SK-N-SH treated with all-trans-retinoic acid at 6 μM for 48 hours (cell line): ENCODE results near the gene FAM120AOS.

ENCODE experiments used
- ATAC-seq: fragments of 200-7000 bp; cut with Tn5 transposase; 3 replicates; pipeline ENCODE4 v1.9.1; 2020; ENCODE audit warnings: mild to moderate bottlenecking, moderate library complexity
- CREB5 ChIP-seq: fragments of 250-450 bp; sonication (Bioruptor Pico); IDR thresholded peaks from 2 replicates; pipeline ENCODE4 v1.5.1; 2020; ENCODE audit warnings: low read depth, mild to moderate bottlenecking, moderate library complexity
- CSDC2 ChIP-seq: fragments of 250-450 bp; sonication (Bioruptor Pico); IDR thresholded peaks from 2 replicates; pipeline ENCODE4 v1.5.0; 2020; ENCODE audit warnings: mild to moderate bottlenecking, moderate library complexity
- CSRNP3 ChIP-seq: fragments of 250-450 bp; sonication (Bioruptor Pico); IDR thresholded peaks from 2 replicates; pipeline ENCODE4 v1.5.1; 2021; ENCODE audit warnings: mild to moderate bottlenecking, moderate library complexity
- ESRRG ChIP-seq: fragments of 250-450 bp; sonication (Bioruptor Pico); IDR thresholded peaks from 2 replicates; pipeline ENCODE4 v1.6.1; 2021; ENCODE audit warnings: mild to moderate bottlenecking
- GLIS3 ChIP-seq: fragments of 250-450 bp; sonication (Bioruptor Pico); IDR thresholded peaks from 2 replicates; pipeline ENCODE4 v1.5.0; 2020; ENCODE audit warnings: mild to moderate bottlenecking, moderate library complexity
- OSR1 ChIP-seq: fragments of 250-450 bp; sonication (Bioruptor Pico); IDR thresholded peaks from 2 replicates; pipeline ENCODE4 v1.8.0; 2022; ENCODE audit warnings: moderate library complexity, mild to moderate bottlenecking, inconsistent platforms
- PATZ1 ChIP-seq: fragments of 250-450 bp; sonication (Bioruptor Pico); IDR thresholded peaks from 2 replicates; pipeline ENCODE4 v1.8.0; 2020; ENCODE audit warnings: mild to moderate bottlenecking, moderate library complexity, borderline replicate concordance
- POU6F1 ChIP-seq: fragments of 250-450 bp; sonication (Bioruptor Pico); IDR thresholded peaks from 2 replicates; pipeline ENCODE4 v1.8.0; 2021; ENCODE audit warnings: low read depth, mild to moderate bottlenecking, moderate library complexity, borderline replicate concordance
- PPARA ChIP-seq: fragments of 250-450 bp; sonication (Bioruptor Pico); IDR thresholded peaks from 2 replicates; pipeline ENCODE4 v1.5.0; 2020; ENCODE audit warnings: mild to moderate bottlenecking, borderline replicate concordance
- RARB ChIP-seq: fragments of 250-450 bp; sonication (Bioruptor Pico); IDR thresholded peaks from 2 replicates; pipeline ENCODE4 v1.8.0; 2021; ENCODE audit warnings: mild to moderate bottlenecking, moderate library complexity
- SNAI2 ChIP-seq: fragments of 250-450 bp; sonication (Bioruptor Pico); IDR thresholded peaks from 2 replicates; pipeline ENCODE4 v1.5.0; 2020; ENCODE audit warnings: mild to moderate bottlenecking, moderate library complexity
- TCF4 ChIP-seq: fragments of 250-450 bp; sonication (Bioruptor Pico); IDR thresholded peaks from 2 replicates; pipeline ENCODE4 v1.8.0; 2021; ENCODE audit warnings: mild to moderate bottlenecking, moderate library complexity, borderline replicate concordance
- TOX ChIP-seq: fragments of 250-450 bp; sonication (Bioruptor Pico); IDR thresholded peaks from 2 replicates; pipeline ENCODE4 v1.8.0; 2021; ENCODE audit warnings: mild to moderate bottlenecking, moderate library complexity, borderline replicate concordance
- TSHZ2 ChIP-seq: fragments of 250-450 bp; sonication (Bioruptor Pico); IDR thresholded peaks from 2 replicates; pipeline ENCODE4 v1.5.0; 2020; ENCODE audit warnings: mild to moderate bottlenecking, moderate library complexity
- ZC3H10 ChIP-seq: fragments of 250-450 bp; sonication (Bioruptor Pico); IDR thresholded peaks from 2 replicates; pipeline ENCODE4 v1.5.1; 2021; ENCODE audit warnings: mild to moderate bottlenecking, moderate library complexity
- ZFP3 ChIP-seq: fragments of 250-450 bp; sonication (Bioruptor Pico); IDR thresholded peaks from 2 replicates; pipeline ENCODE4 v1.5.0; 2020; ENCODE audit warnings: mild to moderate bottlenecking, moderate library complexity
- ZFP30 ChIP-seq: fragments of 450-650 bp; formaldehyde crosslinking; IDR thresholded peaks from 2 replicates; pipeline ENCODE4 v1.5.0; 2022; ENCODE audit warnings: mild to moderate bottlenecking, moderate library complexity
- ZNF70 ChIP-seq: fragments of 450-650 bp; formaldehyde crosslinking; IDR thresholded peaks from 2 replicates; pipeline ENCODE4 v1.5.0; 2020; ENCODE audit warnings: mild to moderate bottlenecking, moderate library complexity
- ZNF8 ChIP-seq: fragments of 450-650 bp; formaldehyde crosslinking; IDR thresholded peaks from 2 replicates; pipeline ENCODE4 v1.5.0; 2020; ENCODE audit warnings: mild to moderate bottlenecking, moderate library complexity

Gene FAM120AOS

GRCh38 chr9:93447655-93448054, 5.7 kb downstream of the FAM120AOS start:
- ATAC-seq = no peak
- TF ChIP-seq TSHZ2 (CRISPR knock-in tag) (no peak), ZFP3 (CRISPR knock-in tag) (no peak), SNAI2 (CRISPR knock-in tag) (no peak), ZNF70 (no peak), TCF4 (no peak), GLIS3 (no peak), CSRNP3 (CRISPR knock-in tag) (no peak), ZFP30 (CRISPR knock-in tag) (no peak), ESRRG (CRISPR knock-in tag) (no peak)
- TF ChIP-seq, all 23 proteins: peak for 0

GRCh38 chr9:93446073-93446472, 7.3 kb downstream of the FAM120AOS start:
- no peak for TF ChIP-seq SNAI2 (CRISPR knock-in tag)
- no peak for TF ChIP-seq ZC3H10
- no peak for TF ChIP-seq CSRNP3 (CRISPR knock-in tag)
- TF ChIP-seq PPARA (CRISPR knock-in tag) = no peak
- no peak for TF ChIP-seq ZFP30 (CRISPR knock-in tag)
- TF ChIP-seq RARB (CRISPR knock-in tag) = no peak
- no peak for TF ChIP-seq POU6F1
- TF ChIP-seq ESRRG (CRISPR knock-in tag) = no peak
- TF ChIP-seq PATZ1 (CRISPR knock-in tag) = no peak
- no peak for TF ChIP-seq TSHZ2 (CRISPR knock-in tag)
- no peak for TF ChIP-seq ZNF70
- no peak for TF ChIP-seq TOX (CRISPR knock-in tag)
- TF ChIP-seq ZNF8 = no peak
- TF ChIP-seq OSR1 (CRISPR knock-in tag) = no peak
- ATAC-seq = no peak

- no peak for ATAC-seq
- TF ChIP-seq CSRNP3 (CRISPR knock-in tag) (no peak), TSHZ2 (CRISPR knock-in tag) (no peak), SNAI2 (CRISPR knock-in tag) (no peak), CREB5 (CRISPR knock-in tag) (no peak), CSDC2 (no peak)
These were observed 12.3 kb downstream of the FAM120AOS start for GRCh38 chr9:93440896-93441580.
